HepG2 (cell line): ENCODE measurements around the gene ARHGEF40. TPM values are rescaled to one million over a fixed set of nuclear protein-coding genes. Genes with fewer than 3 reads are reported as not detected.

Experiments used
- CSRNP1 ChIP-seq: sonication (generic); formaldehyde crosslinking; IDR thresholded peaks from 2 replicates; pipeline ENCODE4 v1.8.1; 2023; ENCODE audit warnings: mild to moderate bottlenecking, missing genetic modification reagents
- KAT7 ChIP-seq: IDR thresholded peaks from 2 replicates; pipeline ENCODE4 v1.6.1; 2018; ENCODE audit warnings: borderline replicate concordance, missing compliant biosample characterization
- KDM5A ChIP-seq: fragments of 200-600 bp; sonication (generic); IDR thresholded peaks from 2 replicates; pipeline ENCODE4 v1.7.0; 2018; ENCODE audit warnings: antibody characterized with exemption, mild to moderate bottlenecking, low read length, borderline replicate concordance
- MBD4 ChIP-seq: IDR thresholded peaks from 2 replicates; pipeline ENCODE4 v1.6.1; 2012; ENCODE audit warnings: low read length, inconsistent platforms, borderline replicate concordance
- SMAD3 ChIP-seq: sonication (generic); formaldehyde crosslinking; IDR thresholded peaks from 2 replicates; pipeline ENCODE4 v1.4.0; 2020; ENCODE audit warnings: missing genetic modification reagents
- TOE1 ChIP-seq: sonication (generic); formaldehyde crosslinking; IDR thresholded peaks from 2 replicates; pipeline ENCODE4 v1.4.0; 2020; ENCODE audit warnings: mild to moderate bottlenecking, missing genetic modification reagents
- ZBTB38 ChIP-seq: sonication (generic); formaldehyde crosslinking; IDR thresholded peaks from 2 replicates; pipeline ENCODE4 v1.5.1; 2020; ENCODE audit warnings: mild to moderate bottlenecking, missing genetic modification reagents
- ZC3H13 ChIP-seq: sonication (generic); formaldehyde crosslinking; IDR thresholded peaks from 2 replicates; pipeline ENCODE4 v1.8.1; 2023; ENCODE audit warnings: mild to moderate bottlenecking, missing genetic modification reagents, moderate library complexity
- ZNF414 ChIP-seq: sonication (generic); formaldehyde crosslinking; IDR thresholded peaks from 2 replicates; pipeline ENCODE4 v1.5.0; 2020; ENCODE audit warnings: missing genetic modification reagents
- ZNF510 ChIP-seq: sonication (generic); formaldehyde crosslinking; IDR thresholded peaks from 2 replicates; pipeline ENCODE4 v1.4.0; 2020; ENCODE audit warnings: low read depth, mild to moderate bottlenecking, missing genetic modification reagents
- ZNF556 ChIP-seq: sonication (generic); formaldehyde crosslinking; IDR thresholded peaks from 2 replicates; pipeline ENCODE4 v1.4.0; 2020; ENCODE audit warnings: mild to moderate bottlenecking, missing genetic modification reagents, borderline replicate concordance
- ZNF720 ChIP-seq: sonication (generic); formaldehyde crosslinking; IDR thresholded peaks from 2 replicates; pipeline ENCODE4 v1.4.0; 2020; ENCODE audit warnings: missing genetic modification reagents
- polyA plus RNA-seq, 8 experiments: library from polyadenylated mRNA; depleted of rRNA in 3 of 8; stranded (reverse) in 7 of 8; unstranded in 1 of 8; fragments of >200 nt; fragmentation: Illumina TruSeq in 4 of 8; extraction: Trizol in 4 of 8; gene quantifications; 2 replicates each; pipeline versions ENCODE4 v1.2.1 to v1.2.3, GENCODE V29; 2011 to 2016; ENCODE audit warnings: low read depth in 4 of 8, missing spikeins in 1 of 8, mixed read lengths in 1 of 8; ENCODE audit not compliant: insufficient read depth in 1 of 8
- total RNA-seq, 5 experiments: library from RNA; depleted of rRNA; stranded (reverse); fragments of >200 nt; fragmentation: Illumina TruSeq; extraction: Trizol; gene quantifications; 2 replicates each; pipeline ENCODE4 v1.2.3, GENCODE V29; 2016; ENCODE audit warnings: low read depth in 1 of 5
- TF ChIP-seq, protein P1 (sequence below): sonication (generic); formaldehyde crosslinking; IDR thresholded peaks from 2 replicates; pipeline ENCODE4 v1.4.0; 2020; ENCODE audit warnings: missing genetic modification reagents
- TF ChIP-seq, protein P2 (sequence below): IDR thresholded peaks from 2 replicates; pipeline ENCODE4 v1.6.1; 2016; ENCODE audit warnings: low read depth, missing genetic modification reagents, missing compliant biosample characterization

The ARHGEF40 gene
- total and polyA plus RNA-seq, 2 of the 13 experiments (the other 11 are each of a cell fraction or from before 2014, with no cell fraction given), result 28.1 to 78.1 TPM

- TF ChIP-seq, protein P1, sequence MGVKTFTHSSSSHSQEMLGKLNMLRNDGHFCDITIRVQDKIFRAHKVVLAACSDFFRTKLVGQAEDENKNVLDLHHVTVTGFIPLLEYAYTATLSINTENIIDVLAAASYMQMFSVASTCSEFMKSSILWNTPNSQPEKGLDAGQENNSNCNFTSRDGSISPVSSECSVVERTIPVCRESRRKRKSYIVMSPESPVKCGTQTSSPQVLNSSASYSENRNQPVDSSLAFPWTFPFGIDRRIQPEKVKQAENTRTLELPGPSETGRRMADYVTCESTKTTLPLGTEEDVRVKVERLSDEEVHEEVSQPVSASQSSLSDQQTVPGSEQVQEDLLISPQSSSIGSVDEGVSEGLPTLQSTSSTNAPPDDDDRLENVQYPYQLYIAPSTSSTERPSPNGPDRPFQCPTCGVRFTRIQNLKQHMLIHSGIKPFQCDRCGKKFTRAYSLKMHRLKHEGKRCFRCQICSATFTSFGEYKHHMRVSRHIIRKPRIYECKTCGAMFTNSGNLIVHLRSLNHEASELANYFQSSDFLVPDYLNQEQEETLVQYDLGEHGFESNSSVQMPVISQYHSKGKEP (CRISPR knock-in tag), result peak; percentile 58; the same call in 1 of the 2 replicates
- TF ChIP-seq ZBTB38 (CRISPR knock-in tag) (peak; percentile 99), SMAD3 (CRISPR knock-in tag) (peak; percentile 73; the same call in 1 of the 2 replicates), ZNF510 (CRISPR knock-in tag) (0 out of 2 replicates have a peak, but pooled peaks have one; percentile 71), CSRNP1 (CRISPR knock-in tag) (peak; percentile 91), MBD4 (no peak), ZNF414 (peak; percentile 96), TOE1 (peak; percentile 91; the same call in 1 of the 2 replicates), ZNF556 (peak; percentile 99), ZC3H13 (CRISPR knock-in tag) (peak; percentile 77; the same call in 1 of the 2 replicates), KDM5A (peak; percentile 39; the same call in 1 of the 2 replicates), ZNF720 (CRISPR knock-in tag) (no peak), KAT7 (CRISPR knock-in tag) (peak; percentile 97)
- TF ChIP-seq, protein P2, sequence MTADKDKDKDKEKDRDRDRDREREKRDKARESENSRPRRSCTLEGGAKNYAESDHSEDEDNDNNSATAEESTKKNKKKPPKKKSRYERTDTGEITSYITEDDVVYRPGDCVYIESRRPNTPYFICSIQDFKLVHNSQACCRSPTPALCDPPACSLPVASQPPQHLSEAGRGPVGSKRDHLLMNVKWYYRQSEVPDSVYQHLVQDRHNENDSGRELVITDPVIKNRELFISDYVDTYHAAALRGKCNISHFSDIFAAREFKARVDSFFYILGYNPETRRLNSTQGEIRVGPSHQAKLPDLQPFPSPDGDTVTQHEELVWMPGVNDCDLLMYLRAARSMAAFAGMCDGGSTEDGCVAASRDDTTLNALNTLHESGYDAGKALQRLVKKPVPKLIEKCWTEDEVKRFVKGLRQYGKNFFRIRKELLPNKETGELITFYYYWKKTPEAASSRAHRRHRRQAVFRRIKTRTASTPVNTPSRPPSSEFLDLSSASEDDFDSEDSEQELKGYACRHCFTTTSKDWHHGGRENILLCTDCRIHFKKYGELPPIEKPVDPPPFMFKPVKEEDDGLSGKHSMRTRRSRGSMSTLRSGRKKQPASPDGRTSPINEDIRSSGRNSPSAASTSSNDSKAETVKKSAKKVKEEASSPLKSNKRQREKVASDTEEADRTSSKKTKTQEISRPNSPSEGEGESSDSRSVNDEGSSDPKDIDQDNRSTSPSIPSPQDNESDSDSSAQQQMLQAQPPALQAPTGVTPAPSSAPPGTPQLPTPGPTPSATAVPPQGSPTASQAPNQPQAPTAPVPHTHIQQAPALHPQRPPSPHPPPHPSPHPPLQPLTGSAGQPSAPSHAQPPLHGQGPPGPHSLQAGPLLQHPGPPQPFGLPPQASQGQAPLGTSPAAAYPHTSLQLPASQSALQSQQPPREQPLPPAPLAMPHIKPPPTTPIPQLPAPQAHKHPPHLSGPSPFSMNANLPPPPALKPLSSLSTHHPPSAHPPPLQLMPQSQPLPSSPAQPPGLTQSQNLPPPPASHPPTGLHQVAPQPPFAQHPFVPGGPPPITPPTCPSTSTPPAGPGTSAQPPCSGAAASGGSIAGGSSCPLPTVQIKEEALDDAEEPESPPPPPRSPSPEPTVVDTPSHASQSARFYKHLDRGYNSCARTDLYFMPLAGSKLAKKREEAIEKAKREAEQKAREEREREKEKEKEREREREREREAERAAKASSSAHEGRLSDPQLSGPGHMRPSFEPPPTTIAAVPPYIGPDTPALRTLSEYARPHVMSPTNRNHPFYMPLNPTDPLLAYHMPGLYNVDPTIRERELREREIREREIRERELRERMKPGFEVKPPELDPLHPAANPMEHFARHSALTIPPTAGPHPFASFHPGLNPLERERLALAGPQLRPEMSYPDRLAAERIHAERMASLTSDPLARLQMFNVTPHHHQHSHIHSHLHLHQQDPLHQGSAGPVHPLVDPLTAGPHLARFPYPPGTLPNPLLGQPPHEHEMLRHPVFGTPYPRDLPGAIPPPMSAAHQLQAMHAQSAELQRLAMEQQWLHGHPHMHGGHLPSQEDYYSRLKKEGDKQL (CRISPR knock-in tag), result 0 out of 2 replicates have a peak, but pooled peaks have one; percentile 37
Measured at GRCh38 chr14:21092273-21093011, 22.3 kb downstream of the ARHGEF40 start (continued).
